Uterus (tissue), 4 donors: ENCODE data around the gene SPRR2A. TPM values are rescaled to one million over a fixed set of nuclear protein-coding genes. Genes with fewer than 3 reads are reported as not detected.

Source experiments
- DNase-seq, 2 donors: peaks; one replicate each; pipeline ENCODE4 v3.0.0-alpha.2; 2019 to 2020
- H3K27ac ChIP-seq, 2 donors: fragments of 200-600 bp; sonication (generic); 1 replicate in 1 of 2; 2 replicates in 1 of 2; pipeline ENCODE4 v1.5.1; 2016 to 2018
- H3K27me3 ChIP-seq, 2 donors: fragments of 200-600 bp; sonication (generic); one replicate each; pipeline ENCODE4 v1.5.1; 2018 to 2019; ENCODE audit warnings: control low read depth in 1 of 2
- H3K36me3 ChIP-seq, 2 donors: fragments of 200-600 bp; sonication (generic); one replicate each; pipeline ENCODE4 v1.5.1; 2019; ENCODE audit warnings: control low read depth in 1 of 2
- H3K4me1 ChIP-seq, 2 donors: fragments of 200-600 bp; sonication (generic); one replicate each; pipeline ENCODE4 v1.5.1; 2018 to 2019; ENCODE audit warnings: control low read depth in 1 of 2
- H3K4me3 ChIP-seq, 2 donors: fragments of 200-600 bp; sonication (generic); 1 replicate in 1 of 2; 2 replicates in 1 of 2; pipeline ENCODE4 v1.5.1; 2018 to 2019; ENCODE audit warnings: mild to moderate bottlenecking in 1 of 2
- H3K9me3 ChIP-seq, 2 donors: fragments of 200-600 bp; sonication (generic); one replicate each; pipeline ENCODE4 v1.5.1; 2019; ENCODE audit warnings: control low read depth in 1 of 2
- POLR2A ChIP-seq, 2 donors: fragments of 450-650 bp; IDR thresholded peaks; one replicate each; pipeline ENCODE4 v1.6.1; 2016; ENCODE audit warnings: antibody characterized with exemption in 2 of 2, mild to moderate bottlenecking in 1 of 2, moderate library complexity in 1 of 2
- intact Hi-C: fragments of 100-400 bp; cut with DNase I; formaldehyde crosslinking; loops from one replicate; pipeline ENCODE4 v1.15.1; 2023; ENCODE audit warnings: low total_unique reads
- total RNA-seq, 4 donors: library from RNA; depleted of rRNA in 3 of 4; stranded (reverse); fragments of >200 nt in 3 of 4; gene quantifications; one replicate each; pipeline versions ENCODE4 v1.1.0 to v1.2.4, GENCODE V29; 2014 to 2023
- TF ChIP-seq, protein P1 (sequence below), 4 experiments: fragments of 200-600 bp in 2 of 4; fragments of 450-650 bp in 2 of 4; sonication (generic) in 2 of 4; IDR thresholded peaks; one replicate each; pipeline ENCODE4 v1.5.1; 2016 to 2019; ENCODE audit warnings: antibody characterized with exemption in 4 of 4, mild to moderate bottlenecking in 2 of 4, moderate library complexity in 1 of 4
- donor health status: DM: yes; HTN: yes; CAD: no.

SPRR2A gene
- total RNA-seq: under 1 TPM in 1 of 4 donors, not detected in 3; 0.67 TPM

GRCh38 chr1:153057375-153057774 is at the start of gene SPRR2A:
SPRR2A (minus strand) TSS chr1:153057512; CDS start chr1:153056735, 777 bp downstream.
- H3K27me3 ChIP-seq: no peaks in the 10 kb centered on the region
- no peak for TF ChIP-seq POLR2A (IDR thresholded peaks at IDR 0.05)
- TF ChIP-seq, protein P1, sequence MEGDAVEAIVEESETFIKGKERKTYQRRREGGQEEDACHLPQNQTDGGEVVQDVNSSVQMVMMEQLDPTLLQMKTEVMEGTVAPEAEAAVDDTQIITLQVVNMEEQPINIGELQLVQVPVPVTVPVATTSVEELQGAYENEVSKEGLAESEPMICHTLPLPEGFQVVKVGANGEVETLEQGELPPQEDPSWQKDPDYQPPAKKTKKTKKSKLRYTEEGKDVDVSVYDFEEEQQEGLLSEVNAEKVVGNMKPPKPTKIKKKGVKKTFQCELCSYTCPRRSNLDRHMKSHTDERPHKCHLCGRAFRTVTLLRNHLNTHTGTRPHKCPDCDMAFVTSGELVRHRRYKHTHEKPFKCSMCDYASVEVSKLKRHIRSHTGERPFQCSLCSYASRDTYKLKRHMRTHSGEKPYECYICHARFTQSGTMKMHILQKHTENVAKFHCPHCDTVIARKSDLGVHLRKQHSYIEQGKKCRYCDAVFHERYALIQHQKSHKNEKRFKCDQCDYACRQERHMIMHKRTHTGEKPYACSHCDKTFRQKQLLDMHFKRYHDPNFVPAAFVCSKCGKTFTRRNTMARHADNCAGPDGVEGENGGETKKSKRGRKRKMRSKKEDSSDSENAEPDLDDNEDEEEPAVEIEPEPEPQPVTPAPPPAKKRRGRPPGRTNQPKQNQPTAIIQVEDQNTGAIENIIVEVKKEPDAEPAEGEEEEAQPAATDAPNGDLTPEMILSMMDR (IDR thresholded peaks at IDR 0.05): no peak
- no peak within 1 kb of the TSS for H3K27ac ChIP-seq
- H3K4me1 ChIP-seq: no peaks in the 10 kb centered on the region
- H3K36me3 ChIP-seq: no peaks in the 10 kb centered on the region
- no peak within 1 kb of the TSS for H3K4me3 ChIP-seq
- DNase-seq: no peak
- no peaks in the 10 kb centered on the region for H3K9me3 ChIP-seq
- intact Hi-C loops: no loop called here

DNA sequence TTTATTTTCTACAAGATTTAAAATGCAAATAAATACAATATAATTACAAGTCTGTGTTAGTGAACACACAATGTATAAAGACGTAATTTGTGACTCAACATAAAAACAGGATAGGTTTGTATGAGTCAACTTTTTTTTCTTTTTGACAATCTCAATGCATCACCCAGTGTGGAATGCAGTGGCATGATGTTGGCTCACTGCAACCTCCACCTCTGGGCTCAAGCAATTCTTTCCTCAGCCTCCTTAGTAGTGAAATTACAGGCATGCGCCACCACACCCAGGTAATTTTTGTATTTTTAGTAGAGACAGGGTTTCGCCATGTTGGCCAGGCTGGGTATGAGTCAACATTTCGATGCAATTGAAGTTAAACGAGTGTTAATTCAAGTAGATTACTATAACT is 42.9 kb upstream of the SPRR2A start:
- no peaks in the 10 kb centered on the region for H3K4me1 ChIP-seq
- DNase-seq: no peak
- intact Hi-C loops: no loop called here
- H3K27me3 ChIP-seq: no peaks in the 10 kb centered on the region
- H3K36me3 ChIP-seq: no peaks in the 10 kb centered on the region
- no peaks in the 10 kb centered on the region for H3K9me3 ChIP-seq
- H3K27ac ChIP-seq: no peak overlapping the region
- no peak overlapping the region for H3K4me3 ChIP-seq
- TF ChIP-seq, protein P1 (IDR thresholded peaks at IDR 0.05): no peak
- no peak for TF ChIP-seq POLR2A (IDR thresholded peaks at IDR 0.05)

DNA sequence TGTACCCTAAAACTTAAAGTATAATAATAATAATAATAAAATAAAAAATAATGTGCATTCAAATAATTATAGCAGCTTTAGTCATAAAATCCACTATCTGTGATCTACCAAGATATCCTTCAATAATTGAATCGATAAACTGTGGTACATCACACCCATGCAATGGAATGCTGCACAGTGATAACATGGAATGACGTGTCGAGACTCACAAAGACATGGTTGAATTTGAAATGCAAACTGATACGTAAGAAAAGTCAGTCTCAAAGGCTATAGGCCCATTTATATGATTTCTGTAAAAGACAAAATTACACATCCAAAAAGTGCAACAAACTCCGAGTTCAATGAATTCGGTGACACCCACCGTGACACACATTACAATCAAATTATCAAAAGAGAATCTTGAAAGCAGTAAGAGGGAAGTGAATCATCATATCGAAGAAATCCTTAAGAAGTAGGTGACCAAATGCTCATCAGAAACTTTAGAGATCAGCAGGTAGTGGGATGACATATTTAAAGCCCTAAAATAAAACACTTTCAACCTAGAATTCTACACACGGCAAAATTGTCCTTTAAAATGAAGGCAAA is 42.2 kb upstream of the SPRR2A start:
- no peaks in the 10 kb centered on the region for H3K9me3 ChIP-seq
- intact Hi-C loops: no loop called here
- no peaks in the 10 kb centered on the region for H3K36me3 ChIP-seq
- TF ChIP-seq POLR2A (IDR thresholded peaks at IDR 0.05): no peak
- TF ChIP-seq, protein P1 (IDR thresholded peaks at IDR 0.05): no peak
- no peak overlapping the region for H3K4me3 ChIP-seq
- H3K4me1 ChIP-seq: no peaks in the 10 kb centered on the region
- no peak for DNase-seq
- H3K27me3 ChIP-seq: no peaks in the 10 kb centered on the region
- no peak overlapping the region for H3K27ac ChIP-seq

GRCh38 chr1:153095764-153096163 is 38.5 kb upstream of the SPRR2A start:
- no peak overlapping the region for H3K27ac ChIP-seq
- no peaks in the 10 kb centered on the region for H3K36me3 ChIP-seq
- intact Hi-C loops: no loop called here
- H3K4me3 ChIP-seq: no peak overlapping the region
- no peaks in the 10 kb centered on the region for H3K9me3 ChIP-seq
- H3K4me1 ChIP-seq: no peaks in the 10 kb centered on the region
- no peak for TF ChIP-seq POLR2A (IDR thresholded peaks at IDR 0.05)
- TF ChIP-seq, protein P1 (IDR thresholded peaks at IDR 0.05): no peak
- H3K27me3 ChIP-seq: no peaks in the 10 kb centered on the region
- no peak for DNase-seq

DNA sequence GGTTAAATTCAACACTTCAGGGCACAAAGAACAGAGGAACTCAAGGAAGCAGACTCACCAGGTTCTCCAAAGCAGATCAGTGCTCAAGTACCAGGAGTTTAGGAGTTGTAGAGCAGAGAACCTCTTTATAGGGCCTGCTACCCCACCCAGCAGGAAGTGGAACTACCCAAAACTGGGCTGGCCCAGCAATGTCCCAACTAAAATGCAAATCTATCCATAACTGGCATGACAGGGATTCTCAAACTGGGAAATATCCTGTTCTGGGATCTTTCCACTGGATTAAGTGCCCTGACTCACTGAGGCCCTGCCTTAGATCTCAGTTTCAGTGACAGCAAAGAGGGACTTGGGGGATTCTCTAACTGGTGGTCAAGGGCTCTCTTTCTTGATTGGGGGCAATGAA is 37.1 kb upstream of the SPRR2A start, which contains the start of gene SPRR2E:
Gene SPRR2E, minus strand, starts transcription at position 101 of the 400 bp plus-strand sequence. CDS start 775 bp downstream, outside the sequence.
- H3K36me3 ChIP-seq: no peaks in the 10 kb centered on the region
- intact Hi-C loops: no loop called here

More for the DNA sequence above, 37.1 kb upstream of the SPRR2A start, which contains the start of gene SPRR2E:
- Histone ChIP-seq H3K9me3 (no peaks in the 10 kb centered on the region), H3K4me1 (no peaks in the 10 kb centered on the region), H3K27ac (no peak within 1 kb of the TSS), H3K4me3 (no peak within 1 kb of the TSS), H3K27me3 (no peaks in the 10 kb centered on the region)
- no peak for TF ChIP-seq POLR2A (IDR thresholded peaks at IDR 0.05)
- TF ChIP-seq, protein P1 (IDR thresholded peaks at IDR 0.05): no peak
- DNase-seq: no peak
